Measurements from ENCODE around the gene TRIM74.
"Not testable (repeated sequence)": the region's sequence is repeated elsewhere in the genome, so short reads cannot be mapped to it uniquely, and the experiment has no call there.

TRIM74 gene

DNA sequence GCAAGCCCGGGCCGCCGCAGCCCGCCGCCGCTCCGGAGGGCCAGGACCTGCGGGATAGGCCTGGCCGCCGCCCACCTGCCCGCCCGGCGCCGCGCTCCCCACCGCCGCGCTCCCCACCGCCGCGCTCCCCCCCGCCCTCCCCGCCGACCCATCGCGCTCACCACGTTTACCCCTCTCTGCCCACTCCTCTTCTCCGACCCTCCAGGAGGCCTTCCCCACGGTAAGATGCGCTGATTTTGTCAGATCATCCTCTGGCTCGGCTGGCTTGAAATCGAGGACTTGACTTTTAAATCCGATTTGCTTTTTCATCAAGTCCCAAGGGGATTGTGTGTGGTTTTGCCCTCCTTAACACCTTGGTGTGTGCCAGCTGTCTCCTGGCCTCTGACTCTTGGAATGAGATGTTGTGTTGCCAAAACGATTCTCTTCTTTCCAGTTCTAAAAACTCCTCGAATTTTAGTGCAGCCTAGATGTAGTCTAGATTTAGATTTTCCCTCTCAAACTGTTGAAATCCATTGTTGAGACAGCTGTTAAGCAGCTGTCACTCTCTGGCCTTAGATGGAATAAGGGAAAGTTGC is 43.6 kb downstream of the TRIM74 start:
- Histone ChIP-seq H3K27me3 (ENCODE audit: insufficient read depth, low read length) (no peaks in the 10 kb centered on the region), H3K36me3 (ENCODE audit: insufficient read depth, low read depth, low read length) (peaks cover 43% of the 10 kb centered on the region), H3K4me3 (ENCODE audit: low read length) (peak overlapping the region; percentile 87), H3K4me1 (ENCODE audit: insufficient read depth, low read length) (peaks cover 5% of the 10 kb centered on the region; the same call in 1 of the 2 replicates), H3K9ac (ENCODE audit: low read depth, low read length) (peak overlapping the region; percentile 97), H3K9me3 (ENCODE audit: insufficient read depth, low read depth, low read length) (no peaks in the 10 kb centered on the region), H3K27ac (ENCODE audit: low read length) (no peak overlapping the region)

DNA sequence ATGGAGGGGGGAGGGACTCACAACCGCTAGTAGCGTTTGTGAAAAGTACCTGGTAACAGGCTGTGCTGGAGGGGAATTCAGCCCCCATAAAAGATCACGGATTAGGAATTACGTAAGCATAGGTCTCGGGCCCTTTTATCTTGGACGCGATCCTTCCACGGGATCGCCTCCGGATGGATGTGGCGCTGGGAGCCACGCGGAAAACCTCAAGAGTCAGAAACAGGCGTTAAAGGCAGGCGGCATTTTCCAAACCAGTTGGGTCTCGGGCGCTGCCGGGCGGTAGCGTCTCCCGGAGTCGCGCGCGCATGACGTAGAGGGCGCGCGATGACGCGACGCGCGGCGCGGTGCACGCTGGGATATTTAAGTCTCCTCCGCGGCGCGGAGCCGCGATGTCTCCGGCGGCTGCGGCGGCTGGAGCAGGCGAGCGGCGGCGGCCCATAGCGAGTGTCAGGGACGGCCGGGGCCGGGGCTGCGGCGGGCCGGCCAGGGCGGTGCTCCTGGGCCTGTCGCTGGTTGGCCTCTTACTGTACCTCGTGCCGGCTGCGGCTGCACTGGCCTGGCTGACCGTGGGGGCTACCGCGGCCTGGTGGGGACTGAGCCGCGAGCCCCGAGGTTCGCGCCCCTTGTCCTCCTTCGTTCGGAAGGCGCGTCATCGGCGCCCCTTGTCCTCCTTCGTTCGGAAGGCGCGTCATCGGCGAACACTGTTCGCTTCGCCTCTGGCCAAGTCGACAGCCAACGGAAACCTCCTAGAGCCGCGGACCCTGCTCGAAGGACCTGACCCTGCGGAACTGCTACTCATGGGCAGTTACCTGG is 44.3 kb downstream of the TRIM74 start, which contains the start of gene POM121:
Gene POM121 (plus strand): TSS at position 363 of the 813 bp plus-strand sequence. CDS start 27 bp downstream, at position 390.
- Histone ChIP-seq H3K27ac (ENCODE audit: low read length) (peak within 1 kb of the TSS; percentile 73), H3K4me3 (ENCODE audit: low read length) (peak within 1 kb of the TSS; percentile 87), H3K4me1 (ENCODE audit: insufficient read depth, low read length) (peaks cover 5% of the 10 kb centered on the region; the same call in 1 of the 2 replicates), H3K36me3 (ENCODE audit: insufficient read depth, low read depth, low read length) (peaks cover 36% of the 10 kb centered on the region), H3K9ac (ENCODE audit: low read depth, low read length) (peak within 1 kb of the TSS; percentile 97), H3K27me3 (ENCODE audit: insufficient read depth, low read length) (no peaks in the 10 kb centered on the region), H3K9me3 (ENCODE audit: insufficient read depth, low read depth, low read length) (no peaks in the 10 kb centered on the region)

DNA sequence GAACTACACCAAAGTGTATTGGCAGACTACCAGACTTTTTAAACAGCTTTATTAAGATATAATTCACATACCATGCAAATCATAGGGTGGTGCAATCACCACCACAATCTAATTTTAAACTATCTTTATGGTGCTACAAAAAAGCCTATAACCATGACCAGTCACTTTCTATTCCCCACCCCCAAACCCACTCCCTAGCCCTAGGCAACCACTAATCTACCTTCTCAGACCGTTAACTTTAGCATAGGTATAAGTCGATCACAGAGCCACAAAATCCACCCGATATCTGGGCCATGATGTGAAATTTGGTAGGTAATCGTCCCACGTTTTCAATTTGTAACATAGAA is 44.9 kb downstream of the TRIM74 start:
- H3K9me3 ChIP-seq (ENCODE audit: insufficient read depth, low read depth, low read length), result no peaks in the 10 kb centered on the region
- H3K27me3 ChIP-seq (ENCODE audit: insufficient read depth, low read length), result no peaks in the 10 kb centered on the region
- H3K9ac ChIP-seq (ENCODE audit: low read depth, low read length), result peak overlapping the region; percentile 97
- H3K27ac ChIP-seq (ENCODE audit: low read length), result peak overlapping the region; percentile 73
- peak overlapping the region; percentile 87 for H3K4me3 ChIP-seq (ENCODE audit: low read length)
- peaks cover 5% of the 10 kb centered on the region; the same call in 1 of the 2 replicates for H3K4me1 ChIP-seq (ENCODE audit: insufficient read depth, low read length)
- H3K36me3 ChIP-seq (ENCODE audit: insufficient read depth, low read depth, low read length), result peaks cover 31% of the 10 kb centered on the region

DNA sequence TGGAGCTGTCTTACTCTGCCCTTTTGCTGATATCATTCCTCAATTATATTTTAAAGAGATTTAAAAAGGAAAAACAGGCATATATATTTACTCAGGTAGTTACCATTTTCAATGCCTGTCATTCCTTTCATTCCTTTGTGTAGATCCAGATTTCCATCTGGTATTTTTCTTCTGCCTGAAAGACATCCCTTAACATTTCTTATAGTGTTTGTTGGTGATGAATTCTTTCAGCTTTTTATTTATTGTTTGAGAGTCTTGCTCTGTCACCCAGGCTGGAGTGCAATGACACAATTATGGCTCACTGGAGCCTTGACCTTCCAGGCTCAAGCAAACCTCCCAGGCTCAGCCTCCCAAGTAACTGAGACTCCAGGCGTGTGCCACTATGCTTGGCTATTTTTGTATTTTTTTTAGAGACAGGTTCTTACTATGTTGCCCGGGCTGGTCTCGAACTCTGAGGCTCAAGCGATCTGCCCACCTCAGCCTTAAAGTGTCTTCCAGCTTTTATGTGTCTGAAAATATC is 50.0 kb downstream of the TRIM74 start:
- no peaks in the 10 kb centered on the region for H3K9me3 ChIP-seq (ENCODE audit: insufficient read depth, low read depth, low read length)
- no peak overlapping the region for H3K27ac ChIP-seq (ENCODE audit: low read length)
- no peaks in the 10 kb centered on the region for H3K4me1 ChIP-seq (ENCODE audit: insufficient read depth, low read length)
- H3K36me3 ChIP-seq (ENCODE audit: insufficient read depth, low read depth, low read length), result no peaks in the 10 kb centered on the region
- no peak overlapping the region for H3K9ac ChIP-seq (ENCODE audit: low read depth, low read length)
- H3K27me3 ChIP-seq (ENCODE audit: insufficient read depth, low read length), result no peaks in the 10 kb centered on the region
- no peak overlapping the region for H3K4me3 ChIP-seq (ENCODE audit: low read length)

DNA sequence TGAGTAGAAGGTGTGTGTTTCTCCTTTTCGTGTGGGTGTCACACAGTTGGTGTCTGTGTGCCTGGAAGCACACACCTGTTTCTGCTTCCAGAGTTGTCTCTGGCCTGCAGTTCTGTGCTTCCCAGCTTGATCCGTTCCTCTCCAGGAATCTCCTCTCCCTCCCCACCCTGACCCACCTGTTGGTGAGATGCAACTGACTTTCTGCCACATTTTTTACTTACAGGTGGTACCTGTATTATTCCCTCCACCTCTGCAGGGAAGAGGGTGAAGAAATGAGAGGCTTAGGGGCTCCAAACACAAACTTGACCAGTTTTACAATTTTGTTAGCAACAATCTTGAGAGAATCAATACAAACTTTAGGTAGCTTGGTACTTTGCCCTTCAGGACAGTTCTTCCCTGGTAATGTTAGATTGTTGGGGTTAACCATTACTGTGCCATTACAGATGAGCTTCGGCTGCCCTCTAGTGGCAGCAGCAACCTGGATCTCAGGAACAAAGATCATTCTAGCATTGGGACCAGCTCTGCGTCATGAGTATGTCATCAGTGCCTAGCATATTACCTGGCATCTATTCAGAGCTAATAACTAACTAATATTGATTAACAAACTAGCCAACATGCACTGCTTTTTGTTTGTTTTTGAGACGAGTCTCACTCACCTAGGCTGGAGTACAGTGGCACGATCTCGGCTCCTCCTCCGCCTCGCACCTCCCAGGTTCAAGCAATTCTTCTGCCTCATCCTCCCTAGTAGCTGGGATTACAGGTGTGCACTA is 54.3 kb downstream of the TRIM74 start:
- H3K4me1 ChIP-seq (ENCODE audit: insufficient read depth, low read length); H3K9ac ChIP-seq (ENCODE audit: low read depth, low read length); H3K27me3 ChIP-seq (ENCODE audit: insufficient read depth, low read length); H3K27ac ChIP-seq (ENCODE audit: low read length); H3K9me3 ChIP-seq (ENCODE audit: insufficient read depth, low read depth, low read length); H3K4me3 ChIP-seq (ENCODE audit: low read length): not testable (repeated sequence)
- H3K36me3 ChIP-seq (ENCODE audit: insufficient read depth, low read depth, low read length), result peaks cover 13% of the 10 kb centered on the region

DNA sequence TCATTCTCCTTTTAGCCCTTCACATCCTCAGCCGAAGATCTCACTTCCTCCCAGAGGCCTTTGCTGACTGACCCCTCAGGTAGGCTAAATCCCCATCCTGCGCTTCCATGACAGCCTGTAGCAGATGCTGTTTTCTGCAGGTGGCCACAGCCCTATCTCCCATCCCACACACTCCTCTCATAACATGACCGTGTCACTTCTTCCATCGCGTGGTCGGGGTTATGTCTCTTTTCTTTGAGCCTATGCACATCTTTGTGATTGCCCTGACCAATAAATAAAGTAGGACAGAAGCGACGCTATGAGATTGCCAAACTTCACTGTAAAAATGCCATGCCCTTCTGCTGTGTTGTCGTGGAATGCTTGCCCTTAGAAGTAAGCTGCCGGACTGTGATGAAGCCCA is 55.5 kb downstream of the TRIM74 start:
- not testable (repeated sequence) for H3K27me3 ChIP-seq (ENCODE audit: insufficient read depth, low read length); H3K4me1 ChIP-seq (ENCODE audit: insufficient read depth, low read length); H3K4me3 ChIP-seq (ENCODE audit: low read length); H3K9ac ChIP-seq (ENCODE audit: low read depth, low read length); H3K27ac ChIP-seq (ENCODE audit: low read length); H3K9me3 ChIP-seq (ENCODE audit: insufficient read depth, low read depth, low read length)
- H3K36me3 ChIP-seq (ENCODE audit: insufficient read depth, low read depth, low read length), result peaks cover 13% of the 10 kb centered on the region

DNA sequence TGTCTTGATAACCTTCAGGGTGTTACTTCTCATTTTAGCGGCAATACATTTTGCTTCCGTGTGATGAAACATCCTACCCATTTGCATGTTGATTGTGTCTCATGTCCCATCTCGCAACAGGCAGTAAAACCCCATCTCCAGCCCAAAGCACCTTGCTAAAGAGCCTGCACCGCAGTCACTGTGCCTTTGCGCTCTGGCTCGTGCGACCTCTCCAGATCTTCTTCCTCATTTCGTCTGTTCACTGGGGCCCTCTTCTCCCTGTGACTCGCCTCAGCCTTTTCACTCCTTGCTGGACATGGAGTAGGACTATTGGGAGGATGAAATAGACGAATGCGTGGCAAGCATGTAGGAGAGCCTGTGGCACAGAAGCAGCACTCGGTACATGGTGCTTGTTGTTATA is 57.9 kb downstream of the TRIM74 start:
- H3K9ac ChIP-seq (ENCODE audit: low read depth, low read length); H3K27me3 ChIP-seq (ENCODE audit: insufficient read depth, low read length); H3K4me3 ChIP-seq (ENCODE audit: low read length); H3K27ac ChIP-seq (ENCODE audit: low read length); H3K4me1 ChIP-seq (ENCODE audit: insufficient read depth, low read length); H3K9me3 ChIP-seq (ENCODE audit: insufficient read depth, low read depth, low read length): not testable (repeated sequence)
- peaks cover 13% of the 10 kb centered on the region for H3K36me3 ChIP-seq (ENCODE audit: insufficient read depth, low read depth, low read length)
